Measurements from ENCODE around the gene AURKB. TPM values are rescaled to one million over a fixed set of nuclear protein-coding genes. Genes with fewer than 3 reads are reported as not detected.
A peak's percentile ranks its signal among the peaks of the same experiment; 100 is the strongest.

The AURKB gene
- total and polyA plus RNA-seq, 3 donors from 2014 or later: 2.4 to 3.7 (median 3.2) TPM

- Histone ChIP-seq H3K4me1 (peaks cover 11% of the 10 kb centered on the region), H3K36me3 (ENCODE audit: low read depth, missing control alignments) (no peaks in the 10 kb centered on the region), H3K4me3 (peak within 1 kb of the TSS; percentile 78 to 95), H3K27ac (peak within 1 kb of the TSS; percentile 98 to 99), H3K27me3 (no peaks in the 10 kb centered on the region), H3K9me3 (no peaks in the 10 kb centered on the region)
- DNase-seq: peak; percentile 98
- 0% methylated on average over 9 to 56 of the region's 58 CpGs for WGBS, 2 donors
- intact Hi-C loops (cut with DNase I; ENCODE audit: low total_unique reads): no loop called here
- TF ChIP-seq POLR2A (IDR thresholded peaks at IDR 0.05): peak; percentile 35
- peak in 1 of 3 experiments; percentile 26 for TF ChIP-seq CTCF (IDR thresholded peaks at IDR 0.05)
Measured at GRCh38 chr17:8248751-8249607, 38.6 kb upstream of the AURKB start, which contains the start of gene PFAS. TSS of gene PFAS (plus strand) at chr17:8249289. CDS start at chr17:8253938, 4,649 bp downstream.

- Histone ChIP-seq H3K27me3 (no peaks in the 10 kb centered on the region), H3K9me3 (no peaks in the 10 kb centered on the region), H3K27ac (no peak overlapping the region), H3K4me3 (no peak overlapping the region), H3K4me1 (peaks cover 6% of the 10 kb centered on the region), H3K36me3 (ENCODE audit: low read depth, missing control alignments) (no peaks in the 10 kb centered on the region)
- no peak for DNase-seq
- WGBS, 2 donors: 92 to 97% methylated on average over 8 of the region's 8 CpGs
- intact Hi-C loops (cut with DNase I; ENCODE audit: low total_unique reads): no loop called here
- TF ChIP-seq CTCF (IDR thresholded peaks at IDR 0.05): no peak
- TF ChIP-seq POLR2A (IDR thresholded peaks at IDR 0.05): no peak
Measured at GRCh38 chr17:8244768-8245167, 34.4 kb upstream of the AURKB start.

GRCh38 chr17:8243827-8244226, 33.5 kb upstream of the AURKB start:
- TF ChIP-seq POLR2A (IDR thresholded peaks at IDR 0.05) (no peak), CTCF (IDR thresholded peaks at IDR 0.05) (no peak)
- no peaks in the 10 kb centered on the region for H3K9me3 ChIP-seq
- H3K4me1 ChIP-seq: peaks cover 3% of the 10 kb centered on the region
- DNase-seq: no peak
- 97 to 99% methylated on average over 5 of the region's 5 CpGs for WGBS, 2 donors
- no peaks in the 10 kb centered on the region for H3K36me3 ChIP-seq (ENCODE audit: low read depth, missing control alignments)
- no peak overlapping the region for H3K4me3 ChIP-seq
- intact Hi-C loops (cut with DNase I; ENCODE audit: low total_unique reads): no loop called here
- H3K27me3 ChIP-seq: no peaks in the 10 kb centered on the region
- no peak overlapping the region for H3K27ac ChIP-seq

GRCh38 chr17:8237886-8238285, 27.5 kb upstream of the AURKB start:
- intact Hi-C loops (cut with DNase I; ENCODE audit: low total_unique reads): no loop called here
- no peaks in the 10 kb centered on the region for H3K9me3 ChIP-seq
- WGBS, 2 donors: 95% methylated on average over 4 of the region's 4 CpGs
- TF ChIP-seq CTCF (IDR thresholded peaks at IDR 0.05) (no peak), POLR2A (IDR thresholded peaks at IDR 0.05) (no peak)
- no peak overlapping the region for H3K4me3 ChIP-seq
- H3K36me3 ChIP-seq (ENCODE audit: low read depth, missing control alignments): no peaks in the 10 kb centered on the region
- no peaks in the 10 kb centered on the region for H3K4me1 ChIP-seq
- H3K27ac ChIP-seq: no peak overlapping the region
- H3K27me3 ChIP-seq: no peaks in the 10 kb centered on the region
- no peak for DNase-seq

Measured in testis (tissue), 3 donors.